HepG2 (cell line): Measurements from ENCODE around the gene HOMEZ. TPM values are rescaled to one million over a fixed set of nuclear protein-coding genes. Genes with fewer than 3 reads are reported as not detected.

Experiments used
- DNMT3B ChIP-seq: conservative IDR thresholded peaks from 2 replicates; pipeline ENCODE4 v1.6.1; 2016; ENCODE audit warnings: missing biosample characterization, control low read depth
- FOSL2 ChIP-seq: sonication (generic); formaldehyde crosslinking; IDR thresholded peaks from 2 replicates; pipeline ENCODE4 v1.4.0; 2020; ENCODE audit warnings: missing genetic modification reagents
- GATAD2A ChIP-seq: IDR thresholded peaks from 2 replicates; pipeline ENCODE4 v1.6.1; 2016
- HMG20A ChIP-seq: IDR thresholded peaks from 2 replicates; pipeline ENCODE4 v1.6.1; 2016; ENCODE audit warnings: borderline replicate concordance
- KLF11 ChIP-seq: IDR thresholded peaks from 2 replicates; pipeline ENCODE4 v1.6.1; 2016; ENCODE audit warnings: missing compliant biosample characterization
- NPAS2 ChIP-seq: sonication (generic); formaldehyde crosslinking; IDR thresholded peaks from 2 replicates; pipeline ENCODE4 v1.8.0; 2022; ENCODE audit warnings: mild to moderate bottlenecking, missing genetic modification reagents, borderline replicate concordance
- ONECUT2 ChIP-seq: sonication (generic); formaldehyde crosslinking; IDR thresholded peaks from 2 replicates; pipeline ENCODE4 v1.4.0; 2020; ENCODE audit warnings: missing genetic modification reagents
- PITX1 ChIP-seq: sonication (generic); formaldehyde crosslinking; IDR thresholded peaks from 2 replicates; pipeline ENCODE4 v1.5.1; 2020; ENCODE audit warnings: mild to moderate bottlenecking, missing genetic modification reagents
- SOX5 ChIP-seq: IDR thresholded peaks from 2 replicates; pipeline ENCODE4 v1.6.1; 2016; ENCODE audit warnings: borderline replicate concordance
- SP1 ChIP-seq, 2 experiments: fragments of 450-650 bp in 1 of 2; sonication (generic) in 1 of 2; formaldehyde crosslinking in 1 of 2; IDR thresholded peaks; 2 replicates each; pipeline versions ENCODE4 v1.4.0 to v1.6.1; 2016 to 2020; ENCODE audit warnings: missing genetic modification reagents in 1 of 2
- TEAD3 ChIP-seq: optimal IDR thresholded peaks from 2 replicates; pipeline ENCODE3; 2016; ENCODE audit warnings: borderline replicate concordance
- U2AF2 ChIP-seq: fragments of 200-400 bp; formaldehyde crosslinking; IDR thresholded peaks from 2 replicates; pipeline ENCODE4 v1.6.1; 2017; ENCODE audit warnings: low read depth, mild to moderate bottlenecking, low read length
- ZBTB39 ChIP-seq: sonication (generic); formaldehyde crosslinking; IDR thresholded peaks from 2 replicates; pipeline ENCODE4 v1.5.0; 2020; ENCODE audit warnings: missing genetic modification reagents
- ZC3H4 ChIP-seq: sonication (generic); formaldehyde crosslinking; IDR thresholded peaks from 2 replicates; pipeline ENCODE4 v1.4.0; 2020; ENCODE audit warnings: missing genetic modification reagents, borderline replicate concordance
- ZFP82 ChIP-seq: sonication (generic); formaldehyde crosslinking; IDR thresholded peaks from 2 replicates; pipeline ENCODE4 v1.5.1; 2020; ENCODE audit warnings: mild to moderate bottlenecking, missing genetic modification reagents, borderline replicate concordance
- ZKSCAN5 ChIP-seq: sonication (generic); formaldehyde crosslinking; IDR thresholded peaks from 2 replicates; pipeline ENCODE4 v1.5.1; 2020; ENCODE audit warnings: mild to moderate bottlenecking, missing genetic modification reagents
- ZNF33B ChIP-seq: sonication (generic); formaldehyde crosslinking; IDR thresholded peaks from 2 replicates; pipeline ENCODE4 v1.5.1; 2020; ENCODE audit warnings: mild to moderate bottlenecking, missing genetic modification reagents
- ZNF432 ChIP-seq: sonication (generic); formaldehyde crosslinking; IDR thresholded peaks from 2 replicates; pipeline ENCODE4 v1.5.0; 2020; ENCODE audit warnings: missing genetic modification reagents, mild to moderate bottlenecking, borderline replicate concordance
- ZNF446 ChIP-seq: sonication (generic); formaldehyde crosslinking; IDR thresholded peaks from 2 replicates; pipeline ENCODE4 v1.5.0; 2020; ENCODE audit warnings: mild to moderate bottlenecking, missing genetic modification reagents
- ZNF546 ChIP-seq: sonication (generic); formaldehyde crosslinking; conservative IDR thresholded peaks from 2 replicates; pipeline ENCODE4 v1.8.1; 2023; ENCODE audit warnings: mild to moderate bottlenecking, missing genetic modification reagents
- ZNF75D ChIP-seq: sonication (generic); formaldehyde crosslinking; IDR thresholded peaks from 2 replicates; pipeline ENCODE4 v1.8.1; 2023; ENCODE audit warnings: missing genetic modification reagents, mild to moderate bottlenecking, borderline replicate concordance
- ZNF782 ChIP-seq: sonication (generic); formaldehyde crosslinking; IDR thresholded peaks from 2 replicates; pipeline ENCODE4 v1.4.0; 2020; ENCODE audit warnings: missing genetic modification reagents, mild to moderate bottlenecking, borderline replicate concordance
- polyA plus RNA-seq, 8 experiments: library from polyadenylated mRNA; depleted of rRNA in 3 of 8; stranded (reverse) in 7 of 8; unstranded in 1 of 8; fragments of >200 nt; fragmentation: Illumina TruSeq in 4 of 8; extraction: Trizol in 4 of 8; gene quantifications; 2 replicates each; pipeline versions ENCODE4 v1.2.1 to v1.2.3, GENCODE V29; 2011 to 2016; ENCODE audit warnings: low read depth in 4 of 8, missing spikeins in 1 of 8, mixed read lengths in 1 of 8; ENCODE audit not compliant: insufficient read depth in 1 of 8
- total RNA-seq, 5 experiments: library from RNA; depleted of rRNA; stranded (reverse); fragments of >200 nt; fragmentation: Illumina TruSeq; extraction: Trizol; gene quantifications; 2 replicates each; pipeline ENCODE4 v1.2.3, GENCODE V29; 2016; ENCODE audit warnings: low read depth in 1 of 5
- TF ChIP-seq, protein P1 (sequence below): IDR thresholded peaks from 2 replicates; pipeline ENCODE4 v1.6.1; 2016; ENCODE audit warnings: mild to moderate bottlenecking, missing biosample characterization, missing genetic modification reagents
- TF ChIP-seq, protein P2 (sequence below), 2 experiments: IDR thresholded peaks; 2 replicates each; pipeline ENCODE4 v1.6.1; 2011 to 2012; ENCODE audit warnings: low read length in 2 of 2, borderline replicate concordance in 1 of 2, low read depth in 1 of 2, mild to moderate bottlenecking in 1 of 2, moderate library complexity in 1 of 2

Gene HOMEZ
- total and polyA plus RNA-seq, 2 of the 13 experiments (the other 11 are each of a cell fraction or from before 2014, with no cell fraction given): 14.5 to 31.8 TPM

DNA sequence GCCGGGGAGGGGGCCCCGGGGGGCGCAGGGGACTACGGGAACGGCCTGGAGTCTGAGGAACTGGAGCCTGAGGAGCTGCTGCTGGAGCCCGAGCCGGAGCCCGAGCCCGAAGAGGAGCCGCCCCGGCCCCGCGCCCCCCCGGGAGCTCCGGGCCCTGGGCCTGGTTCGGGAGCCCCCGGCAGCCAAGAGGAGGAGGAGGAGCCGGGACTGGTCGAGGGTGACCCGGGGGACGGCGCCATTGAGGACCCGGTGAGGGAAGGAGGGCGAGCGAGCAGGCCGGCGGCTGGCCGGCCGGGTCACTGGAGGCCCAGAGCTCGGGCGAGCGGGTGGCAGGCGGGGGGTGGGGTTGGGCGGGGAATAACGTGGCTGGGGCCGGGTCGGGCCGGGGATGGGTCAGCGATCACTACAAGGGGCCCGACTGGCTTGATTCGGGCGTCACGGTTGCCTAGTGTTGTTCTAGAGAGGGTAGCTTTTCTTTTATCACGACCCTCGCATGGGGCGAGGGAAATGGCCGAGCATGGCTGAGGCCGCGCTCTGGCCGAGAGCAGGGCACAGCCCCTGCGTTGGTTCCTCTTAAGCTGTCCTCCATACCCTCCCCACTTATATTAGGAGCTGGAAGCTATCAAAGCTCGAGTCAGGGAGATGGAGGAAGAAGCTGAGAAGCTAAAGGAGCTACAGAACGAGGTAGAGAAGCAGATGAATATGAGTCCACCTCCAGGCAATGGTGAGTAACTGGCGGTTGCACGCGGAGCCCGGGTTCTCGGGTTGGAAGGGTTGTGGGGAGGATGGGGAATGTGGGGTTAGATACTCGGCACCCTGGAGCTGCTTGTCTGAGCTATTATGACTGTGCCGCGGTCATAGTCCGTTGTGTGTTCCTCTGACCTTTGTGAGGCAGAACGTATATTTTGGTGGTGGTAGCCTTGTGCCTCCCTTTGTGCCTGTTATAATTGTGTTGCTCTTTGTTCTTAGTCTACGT, 35.9 kb upstream of the HOMEZ start (continued):
- peak; percentile 59; the same call in 1 of the 2 replicates for TF ChIP-seq ZNF546 (CRISPR knock-in tag)
- TF ChIP-seq ZNF75D: 0 out of 2 replicates have a peak, but pooled peaks have one; percentile 23
- TF ChIP-seq TEAD3 (CRISPR knock-in tag): peak; percentile 9
- no peak for TF ChIP-seq U2AF2
- no peak for TF ChIP-seq NPAS2 (CRISPR knock-in tag)
- 0 out of 2 replicates have a peak, but pooled peaks have one; percentile 61 for TF ChIP-seq KLF11 (CRISPR knock-in tag)
- TF ChIP-seq, protein P1, sequence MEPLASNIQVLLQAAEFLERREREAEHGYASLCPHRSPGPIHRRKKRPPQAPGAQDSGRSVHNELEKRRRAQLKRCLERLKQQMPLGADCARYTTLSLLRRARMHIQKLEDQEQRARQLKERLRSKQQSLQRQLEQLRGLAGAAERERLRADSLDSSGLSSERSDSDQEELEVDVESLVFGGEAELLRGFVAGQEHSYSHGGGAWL (CRISPR knock-in tag): peak; percentile 73
- TF ChIP-seq ZFP82 (CRISPR knock-in tag): peak; percentile 63; the same call in 1 of the 2 replicates
- TF ChIP-seq, protein P2, sequence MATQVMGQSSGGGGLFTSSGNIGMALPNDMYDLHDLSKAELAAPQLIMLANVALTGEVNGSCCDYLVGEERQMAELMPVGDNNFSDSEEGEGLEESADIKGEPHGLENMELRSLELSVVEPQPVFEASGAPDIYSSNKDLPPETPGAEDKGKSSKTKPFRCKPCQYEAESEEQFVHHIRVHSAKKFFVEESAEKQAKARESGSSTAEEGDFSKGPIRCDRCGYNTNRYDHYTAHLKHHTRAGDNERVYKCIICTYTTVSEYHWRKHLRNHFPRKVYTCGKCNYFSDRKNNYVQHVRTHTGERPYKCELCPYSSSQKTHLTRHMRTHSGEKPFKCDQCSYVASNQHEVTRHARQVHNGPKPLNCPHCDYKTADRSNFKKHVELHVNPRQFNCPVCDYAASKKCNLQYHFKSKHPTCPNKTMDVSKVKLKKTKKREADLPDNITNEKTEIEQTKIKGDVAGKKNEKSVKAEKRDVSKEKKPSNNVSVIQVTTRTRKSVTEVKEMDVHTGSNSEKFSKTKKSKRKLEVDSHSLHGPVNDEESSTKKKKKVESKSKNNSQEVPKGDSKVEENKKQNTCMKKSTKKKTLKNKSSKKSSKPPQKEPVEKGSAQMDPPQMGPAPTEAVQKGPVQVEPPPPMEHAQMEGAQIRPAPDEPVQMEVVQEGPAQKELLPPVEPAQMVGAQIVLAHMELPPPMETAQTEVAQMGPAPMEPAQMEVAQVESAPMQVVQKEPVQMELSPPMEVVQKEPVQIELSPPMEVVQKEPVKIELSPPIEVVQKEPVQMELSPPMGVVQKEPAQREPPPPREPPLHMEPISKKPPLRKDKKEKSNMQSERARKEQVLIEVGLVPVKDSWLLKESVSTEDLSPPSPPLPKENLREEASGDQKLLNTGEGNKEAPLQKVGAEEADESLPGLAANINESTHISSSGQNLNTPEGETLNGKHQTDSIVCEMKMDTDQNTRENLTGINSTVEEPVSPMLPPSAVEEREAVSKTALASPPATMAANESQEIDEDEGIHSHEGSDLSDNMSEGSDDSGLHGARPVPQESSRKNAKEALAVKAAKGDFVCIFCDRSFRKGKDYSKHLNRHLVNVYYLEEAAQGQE (IDR thresholded peaks at IDR 0.05; ENCODE audit: borderline replicate concordance in 1 of 2, low read depth in 1 of 2, low read length in 2 of 2): peak in 1 of 2 experiments; percentile 33; a peak in 1 of 4 replicates
- TF ChIP-seq ZNF782 (CRISPR knock-in tag): no peak
- peak; percentile 40 for TF ChIP-seq GATAD2A (CRISPR knock-in tag)
- peak; percentile 89; the same call in 1 of the 2 replicates for TF ChIP-seq DNMT3B
- TF ChIP-seq ZNF446: peak; percentile 93
- peak; percentile 40 for TF ChIP-seq PITX1 (CRISPR knock-in tag)
- TF ChIP-seq ZC3H4: peak; percentile 76
- no peak for TF ChIP-seq SP1 (IDR thresholded peaks at IDR 0.05)
- TF ChIP-seq SP1 (CRISPR knock-in tag; IDR thresholded peaks at IDR 0.05): peak; percentile 15; the same call in 1 of the 2 replicates
- no peak for TF ChIP-seq HMG20A (CRISPR knock-in tag)
- peak; percentile 55 for TF ChIP-seq SOX5 (CRISPR knock-in tag)
- 0 out of 2 replicates have a peak, but pooled peaks have one; percentile 1 for TF ChIP-seq ONECUT2
- TF ChIP-seq ZNF432: no peak
- TF ChIP-seq ZKSCAN5 (CRISPR knock-in tag): no peak
- TF ChIP-seq ZBTB39 (CRISPR knock-in tag): no peak
- peak; percentile 48; the same call in 1 of the 2 replicates for TF ChIP-seq ZNF33B (CRISPR knock-in tag)
- TF ChIP-seq FOSL2 (CRISPR knock-in tag): peak; percentile 56
